Measurements from ENCODE around the gene NEDD4L.
A peak's percentile ranks its signal among the peaks of the same experiment; 100 is the strongest.

Gene NEDD4L

GRCh38 chr18:58187674-58188073 is 143.6 kb downstream of the NEDD4L start:
- no peak for DNase-seq

- no peak for DNase-seq
Measured at GRCh38 chr18:58188996-58189395, 145.0 kb downstream of the NEDD4L start.

GRCh38 chr18:58190842-58191530 is 147.0 kb downstream of the NEDD4L start:
- DNase-seq: no peak

- DNase-seq: no peak
Measured at GRCh38 chr18:58191626-58192025, 147.6 kb downstream of the NEDD4L start.

GRCh38 chr18:58192519-58192918 is 148.5 kb downstream of the NEDD4L start:
- no peak for DNase-seq

- DNase-seq: peak; percentile 74
Measured at GRCh38 chr18:58194028-58194427, 150.0 kb downstream of the NEDD4L start.

GRCh38 chr18:58195278-58195765 is 151.3 kb downstream of the NEDD4L start:
- peak; percentile 91 for DNase-seq

DNA sequence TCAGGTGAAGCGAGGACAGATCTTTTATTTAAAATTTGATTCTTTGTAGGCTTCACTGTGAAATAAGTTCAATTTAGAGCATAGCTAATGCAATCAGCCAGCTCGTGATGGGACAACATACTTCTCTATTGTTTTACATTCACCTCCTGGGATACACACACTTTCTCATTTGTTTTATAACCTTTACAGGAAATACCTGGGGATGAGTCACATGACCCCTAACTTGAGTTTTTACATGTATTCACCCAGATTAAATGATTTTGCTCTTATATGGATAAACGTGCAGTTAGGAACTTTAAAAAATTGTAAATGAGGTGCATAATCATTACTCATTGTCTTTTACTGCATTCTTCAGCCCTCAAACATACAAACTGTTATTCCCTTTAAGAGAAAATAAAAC is 152.1 kb downstream of the NEDD4L start:
- no peak for DNase-seq

GRCh38 chr18:58196881-58197872 is 153.2 kb downstream of the NEDD4L start:
- no peak for DNase-seq

DNA sequence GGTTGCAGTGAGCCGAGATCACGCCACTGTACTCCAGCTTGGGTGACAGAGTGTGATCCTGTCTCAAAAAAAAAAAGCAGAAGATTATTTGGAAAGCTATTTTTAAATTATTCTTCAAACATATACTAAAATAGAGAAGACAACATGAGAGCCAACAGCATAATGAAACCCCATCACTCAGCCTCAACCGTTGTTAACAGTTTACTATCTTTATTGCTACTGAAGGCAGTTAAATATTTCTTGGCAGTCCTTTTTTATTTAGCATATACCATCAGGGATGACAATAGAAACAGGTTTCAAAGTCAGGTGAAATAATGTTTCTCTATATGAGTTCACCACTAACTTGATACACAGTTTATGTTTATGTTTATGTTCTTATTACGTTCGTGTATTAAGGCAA is 157.2 kb downstream of the NEDD4L start:
- no peak for DNase-seq

DNA sequence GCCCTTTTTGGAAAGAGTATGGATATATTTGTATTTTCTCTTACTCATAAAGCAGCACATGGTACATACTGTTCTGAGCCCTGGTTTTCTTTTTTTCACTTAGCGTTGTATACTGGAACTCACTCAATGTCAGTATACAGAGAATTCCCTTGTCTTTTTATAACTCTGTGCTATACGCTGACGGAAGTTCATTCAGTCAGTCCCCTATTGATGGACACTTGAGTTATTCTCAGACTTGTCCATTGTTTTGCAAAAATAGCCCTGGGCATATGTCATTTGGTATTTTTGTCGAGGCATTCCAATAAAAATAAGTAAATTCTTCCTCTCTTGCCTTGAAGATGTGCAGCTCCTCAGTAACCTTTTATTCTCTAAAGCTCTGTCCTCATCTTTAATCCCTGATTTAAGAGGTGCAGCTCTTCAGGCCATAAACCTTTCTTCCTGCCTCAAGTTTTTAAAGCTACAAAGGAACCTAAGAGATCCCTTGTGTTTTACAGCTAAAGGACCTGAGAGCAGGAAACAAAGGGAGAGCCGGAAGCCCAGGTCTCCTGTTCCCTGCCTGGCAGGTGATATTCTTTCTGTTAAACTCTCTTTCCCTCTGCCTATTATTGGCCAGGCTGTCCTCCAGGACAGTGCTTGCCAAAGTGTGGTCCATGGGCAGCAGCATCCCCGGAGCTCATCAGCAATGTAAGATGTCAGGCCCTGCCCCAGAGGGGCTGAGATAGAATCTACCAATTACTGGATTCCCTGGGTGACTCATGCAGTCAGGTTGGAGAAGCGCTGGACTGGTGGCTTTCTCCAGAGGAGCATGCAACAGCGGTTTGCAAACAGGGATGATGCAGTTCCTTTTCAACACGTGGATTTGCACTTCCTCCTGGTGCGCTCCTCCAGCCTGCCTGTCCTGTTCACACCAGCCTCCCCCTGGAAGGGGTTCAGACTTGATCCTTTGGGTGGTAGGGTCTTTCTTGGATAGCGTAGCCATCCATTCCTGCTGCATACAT is 158.0 kb downstream of the NEDD4L start:
- DNase-seq: peak; percentile 94

DNA sequence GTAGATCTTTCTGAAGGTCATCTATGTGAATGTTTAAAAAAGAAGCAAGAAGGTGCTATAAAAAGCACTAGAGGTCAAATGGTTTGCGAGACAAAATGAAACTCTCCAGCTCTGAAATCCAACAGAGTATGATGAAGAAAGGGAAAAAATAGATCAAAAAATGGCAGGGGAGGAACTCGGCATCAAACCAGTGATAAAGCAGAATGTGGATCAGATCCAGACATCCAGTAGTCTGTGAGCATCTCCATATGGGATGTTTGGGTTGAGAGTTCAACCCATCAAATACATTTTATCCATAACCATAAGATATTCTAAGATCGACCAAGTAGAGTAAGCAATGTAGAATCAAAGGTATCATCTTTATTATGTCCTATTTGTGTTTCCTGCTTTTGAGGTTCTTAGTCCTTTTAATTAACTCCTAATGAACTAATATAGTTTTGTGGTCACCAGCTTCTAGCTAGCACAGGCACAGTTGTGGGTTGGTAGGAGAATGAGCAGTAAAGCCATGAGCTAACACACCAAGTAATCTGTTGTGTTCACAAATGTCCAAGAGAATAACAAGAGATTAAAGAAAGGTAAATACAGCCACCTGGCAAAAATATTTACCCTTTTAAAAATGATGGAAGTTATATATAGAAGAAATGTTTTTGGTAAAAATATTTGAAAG is 160.9 kb downstream of the NEDD4L start:
- no peak for DNase-seq

DNA sequence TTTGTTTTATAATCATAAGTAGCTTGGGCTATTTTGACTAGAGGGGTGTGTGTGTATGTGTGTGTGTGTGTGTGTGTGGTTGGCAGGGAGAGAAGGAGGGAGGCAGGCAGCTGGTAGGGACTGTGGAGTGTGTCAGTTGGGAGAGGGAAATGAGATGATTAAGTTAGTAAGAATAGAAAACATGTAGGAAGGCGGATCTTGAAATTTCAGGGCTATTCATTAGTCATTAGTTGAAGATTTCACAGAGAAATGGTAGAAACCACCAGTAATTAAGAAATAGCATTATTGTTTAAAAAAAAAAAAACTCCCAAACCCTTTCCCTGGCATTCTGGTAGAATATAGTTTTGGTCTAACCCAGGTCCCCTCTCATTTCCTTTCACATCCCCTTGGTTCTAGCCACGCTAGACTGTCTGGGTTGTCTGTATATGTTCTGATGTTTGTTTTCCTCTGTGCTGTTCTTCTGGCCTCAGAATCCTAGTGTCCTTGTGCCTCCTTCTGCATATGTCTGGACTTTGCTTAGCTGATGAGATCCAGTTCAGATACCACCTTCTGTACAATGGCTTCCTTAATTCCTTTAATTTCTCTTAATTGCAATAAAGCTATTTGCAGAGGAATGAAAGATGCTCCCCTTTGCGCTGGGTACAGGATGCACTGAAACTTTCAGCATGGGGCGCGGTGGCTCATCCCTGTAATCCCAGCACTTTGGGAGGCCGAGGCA is 161.6 kb downstream of the NEDD4L start:
- DNase-seq: peak; percentile 51

- no peak for DNase-seq
Measured at GRCh38 chr18:58207520-58208152, 163.6 kb downstream of the NEDD4L start.

DNA sequence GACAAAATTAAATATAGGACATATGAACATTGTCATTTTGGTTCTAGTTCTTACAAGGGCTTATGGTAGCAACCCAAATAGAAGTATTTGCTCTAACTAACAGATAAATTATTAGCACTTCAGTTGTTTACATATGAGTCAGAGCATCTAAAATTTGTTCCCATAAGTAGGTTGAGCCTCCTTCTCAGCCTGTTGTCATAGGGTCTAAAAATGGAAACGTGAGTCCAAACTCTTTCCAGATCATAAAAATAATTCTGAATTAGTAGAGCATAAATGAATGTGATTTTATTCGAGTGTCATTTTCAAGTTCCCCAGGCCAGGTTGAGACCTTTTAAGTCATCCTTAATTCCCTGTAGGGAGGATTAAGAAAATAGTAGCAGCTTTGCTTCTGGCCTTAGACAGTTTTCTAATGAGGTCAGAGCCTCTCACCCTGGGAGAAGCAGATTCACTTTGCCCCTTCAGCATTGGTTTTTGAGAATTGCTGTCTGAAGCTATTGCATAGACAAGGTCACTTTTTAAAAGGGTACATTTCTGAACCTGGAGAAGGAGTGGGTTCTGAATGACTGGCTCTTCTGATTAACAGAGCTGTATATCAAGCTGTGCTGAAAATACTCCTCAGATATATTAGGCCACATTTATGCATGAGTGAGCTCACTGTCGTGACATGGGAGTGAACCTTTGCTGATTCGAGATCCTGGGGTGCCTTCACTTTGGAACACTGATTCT is 164.3 kb downstream of the NEDD4L start:
- no peak for DNase-seq

DNA sequence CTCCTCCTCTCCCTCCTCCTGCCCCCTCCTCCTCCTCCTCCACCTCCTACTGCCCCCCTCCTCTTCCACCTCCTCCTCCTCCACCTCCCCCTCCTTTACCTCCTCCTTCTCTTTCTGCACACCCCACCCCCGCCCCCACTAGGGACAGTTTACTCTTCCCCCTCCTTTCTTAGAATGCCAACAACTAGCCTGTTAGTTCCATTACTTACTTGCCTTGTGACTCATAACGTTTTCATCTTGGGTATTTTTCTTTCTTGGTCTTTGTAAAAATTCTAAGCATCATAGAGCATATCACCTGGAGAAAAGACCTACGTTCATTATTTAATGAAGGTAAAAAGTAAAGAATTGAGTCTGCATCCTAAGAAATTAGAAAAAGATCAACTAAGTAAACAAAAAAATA is 165.3 kb downstream of the NEDD4L start:
- DNase-seq: no peak

GRCh38 chr18:58211510-58211909 is 167.5 kb downstream of the NEDD4L start:
- DNase-seq: no peak

- no peak for DNase-seq
Measured at GRCh38 chr18:58212274-58212673, 168.2 kb downstream of the NEDD4L start.

- DNase-seq: no peak
Measured at GRCh38 chr18:58213440-58213839, 169.4 kb downstream of the NEDD4L start.

DNA sequence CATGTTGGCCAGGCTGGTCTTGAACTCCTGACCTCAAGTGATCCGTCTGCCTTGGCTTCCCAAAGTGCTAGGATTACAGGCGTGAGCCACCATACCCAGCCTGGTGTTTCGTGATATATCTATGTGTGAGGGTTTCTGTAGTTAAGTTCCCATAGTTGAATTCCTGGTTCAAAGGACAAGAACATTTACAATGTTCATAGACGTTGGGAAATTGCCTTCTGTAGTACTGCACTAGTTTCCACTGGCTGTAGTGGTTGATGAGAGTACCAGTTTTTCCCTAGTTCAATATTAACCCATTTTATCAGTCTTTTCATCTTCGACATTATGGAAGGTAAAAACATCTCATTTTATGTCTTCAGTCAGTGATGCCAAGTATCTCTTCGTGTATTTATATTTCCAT is 171.0 kb downstream of the NEDD4L start:
- DNase-seq: no peak

Data from NCI-H146 (cell line).